HG02884 (cell line): ENCODE data around the gene TSPAN6.

Source experiments
- ATAC-seq: cut with Tn5 transposase; IDR thresholded peaks from one replicate; pipeline ENCODE4 v1.9.1; 2021; ENCODE audit warnings: mild to moderate bottlenecking, moderate library complexity; ENCODE audit not compliant: unreplicated experiment

The TSPAN6 gene, protein sequence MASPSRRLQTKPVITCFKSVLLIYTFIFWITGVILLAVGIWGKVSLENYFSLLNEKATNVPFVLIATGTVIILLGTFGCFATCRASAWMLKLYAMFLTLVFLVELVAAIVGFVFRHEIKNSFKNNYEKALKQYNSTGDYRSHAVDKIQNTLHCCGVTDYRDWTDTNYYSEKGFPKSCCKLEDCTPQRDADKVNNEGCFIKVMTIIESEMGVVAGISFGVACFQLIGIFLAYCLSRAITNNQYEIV

DNA sequence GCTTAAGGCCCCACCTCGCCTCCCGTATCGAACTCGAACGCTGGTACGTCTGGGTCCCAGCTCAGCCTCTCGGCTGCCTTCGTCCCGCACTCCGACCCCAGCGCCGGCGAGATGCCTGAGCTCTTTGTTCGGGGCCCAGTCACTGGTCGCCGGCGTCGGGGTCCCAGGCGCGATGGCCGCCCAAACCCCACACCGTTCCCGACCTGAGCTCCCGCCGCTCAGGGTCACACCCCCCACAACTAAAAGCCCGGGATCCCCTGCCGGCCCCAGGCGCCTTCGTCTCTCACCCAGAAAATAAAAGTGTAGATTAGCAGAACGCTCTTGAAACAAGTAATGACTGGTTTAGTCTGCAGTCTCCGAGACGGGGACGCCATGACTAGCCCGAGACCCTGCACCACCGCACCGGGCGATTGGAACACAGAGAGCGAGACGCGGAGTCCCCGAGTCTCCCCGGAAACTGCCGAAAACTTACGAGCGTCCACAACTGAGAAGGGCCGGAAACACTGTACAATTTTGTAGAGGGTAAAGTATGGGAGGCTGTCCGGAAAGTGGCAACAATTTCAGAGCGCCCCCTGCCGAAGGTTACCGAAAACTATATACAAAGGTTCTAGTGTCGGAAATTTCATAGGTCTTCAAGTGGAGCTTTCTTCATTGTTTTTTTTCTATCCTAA lies at the start of gene TSPAN6:
Gene TSPAN6, minus strand, starts transcription at position 486 of the 671 bp plus-strand sequence. Its CDS starts 112 bp downstream, at position 374.
- peak; percentile 98 for ATAC-seq

DNA sequence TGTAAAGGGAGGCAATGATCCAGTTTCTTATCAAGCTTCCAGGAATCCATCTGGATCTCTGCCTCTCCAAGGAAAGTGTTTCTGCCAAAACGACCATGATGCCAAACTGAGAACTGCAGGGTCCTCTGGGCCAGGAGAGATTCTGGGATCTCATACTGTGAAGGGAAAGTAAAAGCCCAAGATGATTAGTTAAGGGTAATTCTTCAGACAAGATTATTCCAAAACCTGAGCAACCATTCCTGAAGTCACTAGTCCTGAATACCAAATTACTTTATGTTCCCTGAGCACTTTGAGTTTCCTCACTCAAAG lies 49.3 kb upstream of the TSPAN6 start:
- ATAC-seq: no peak

DNA sequence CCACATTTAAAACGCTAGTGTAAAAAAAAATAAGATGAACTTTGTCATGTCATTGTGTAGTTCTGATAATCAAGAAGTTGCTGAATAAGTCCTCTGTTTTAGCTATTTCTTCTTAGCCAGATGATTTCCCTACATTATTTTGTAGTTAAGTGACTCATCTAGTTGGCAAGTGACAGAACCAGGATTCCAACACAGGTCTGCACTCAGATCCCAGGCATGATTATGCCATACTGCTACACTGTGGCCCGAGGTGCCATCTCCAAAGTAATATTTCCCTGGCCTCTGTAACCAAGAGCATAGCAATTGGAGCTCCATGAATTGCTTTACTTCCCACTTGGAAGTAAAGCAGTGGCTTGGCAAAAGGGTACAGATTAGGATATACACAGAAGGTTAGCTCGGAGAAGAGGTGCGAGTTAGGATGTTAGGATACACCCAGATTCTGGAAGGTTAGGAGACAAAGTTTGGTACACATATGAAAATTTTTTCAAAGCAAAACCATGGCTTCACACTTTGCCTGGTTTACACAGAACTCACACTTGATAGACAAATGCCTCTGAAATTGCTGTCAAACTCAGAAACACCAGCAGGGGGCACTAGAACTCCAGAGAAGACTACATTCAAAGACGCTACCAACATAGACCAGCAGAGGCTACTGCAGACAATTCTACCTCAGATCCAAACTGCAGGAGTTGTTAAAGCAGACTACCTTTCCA lies 48.8 kb upstream of the TSPAN6 start:
- ATAC-seq: no peak

DNA sequence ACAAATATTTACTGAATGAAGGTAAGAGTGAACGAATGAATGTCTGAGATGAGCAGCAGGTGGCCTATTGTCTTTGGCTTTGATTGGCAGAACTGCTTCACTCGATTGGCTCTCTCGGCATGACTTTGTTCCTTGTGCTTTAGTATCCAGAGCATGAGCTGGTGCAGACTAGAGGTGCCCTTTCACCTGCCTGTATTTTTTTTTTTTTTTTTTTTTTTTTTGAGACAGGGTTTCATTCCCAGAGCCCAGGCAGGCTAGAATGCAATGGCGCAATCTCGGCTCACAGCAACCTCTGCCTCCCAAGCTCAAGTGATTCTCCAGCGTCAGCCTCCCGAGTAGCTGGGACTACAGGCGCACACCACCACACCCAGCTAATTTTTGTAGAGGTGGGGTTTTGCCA lies 46.3 kb upstream of the TSPAN6 start:
- no peak for ATAC-seq

DNA sequence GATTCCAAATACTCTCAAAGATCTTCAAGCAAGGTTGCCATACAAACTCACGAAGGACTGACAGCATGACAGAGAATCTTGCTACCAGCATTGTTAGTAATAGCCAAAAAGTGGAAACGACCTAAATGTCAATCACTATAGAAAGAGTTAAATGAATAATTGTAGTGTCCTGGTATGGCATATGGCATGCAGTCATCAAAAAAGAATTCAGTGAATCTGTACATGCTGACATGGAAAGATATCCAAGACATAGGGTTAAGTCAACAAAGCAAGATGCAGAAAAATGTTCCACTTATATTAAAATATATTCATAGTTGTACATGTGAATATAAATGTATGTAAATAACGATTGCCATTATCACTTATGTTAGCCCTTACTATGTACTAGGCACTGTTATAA lies 45.0 kb upstream of the TSPAN6 start:
- ATAC-seq: no peak

DNA sequence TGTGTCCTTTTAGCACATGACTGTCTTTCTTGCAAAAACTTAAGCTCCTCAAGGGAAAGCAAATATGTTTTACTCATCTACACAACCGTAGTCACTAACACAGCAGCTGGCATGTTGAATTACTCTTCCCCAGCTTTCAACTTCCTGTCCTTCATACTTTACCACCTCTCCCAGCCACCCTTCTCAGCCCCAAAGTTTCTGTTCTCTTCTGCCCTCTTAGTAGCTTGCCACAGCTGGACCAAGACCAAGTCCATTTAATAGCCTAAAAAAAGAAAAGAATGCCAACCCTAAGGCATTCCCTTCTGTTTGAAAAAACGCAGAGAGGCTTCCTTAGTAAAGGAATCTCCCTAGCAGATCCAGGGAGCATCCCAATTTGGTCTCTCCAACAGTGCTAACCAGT lies 44.1 kb upstream of the TSPAN6 start:
- no peak for ATAC-seq

DNA sequence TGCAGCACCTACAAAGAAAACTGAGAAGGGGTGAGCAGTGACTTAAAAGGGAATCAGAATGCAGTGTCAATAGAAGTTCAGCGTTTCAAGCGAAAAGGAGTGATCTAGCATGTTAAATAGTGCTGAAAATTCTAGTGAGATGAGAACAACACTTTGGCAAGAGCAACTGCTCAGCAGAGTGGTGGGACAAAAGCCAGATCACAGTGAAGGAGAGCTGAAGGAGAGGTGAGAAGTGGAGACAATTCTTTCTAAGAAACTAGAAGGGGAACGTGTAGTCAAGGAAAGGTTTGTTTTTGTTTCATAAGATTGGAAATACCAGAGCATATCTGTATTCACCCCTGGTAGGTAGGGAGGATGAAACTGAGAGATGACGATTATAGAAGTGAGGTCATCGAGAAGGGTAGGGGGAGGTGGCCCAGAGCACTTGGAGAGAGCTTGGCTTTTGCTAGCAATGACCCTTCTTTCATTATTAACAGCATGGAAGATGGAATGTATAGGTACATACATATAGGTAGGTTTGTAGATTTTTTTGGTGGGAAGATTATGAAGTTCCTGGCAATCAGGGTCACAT lies 41.1 kb upstream of the TSPAN6 start:
- ATAC-seq: no peak

DNA sequence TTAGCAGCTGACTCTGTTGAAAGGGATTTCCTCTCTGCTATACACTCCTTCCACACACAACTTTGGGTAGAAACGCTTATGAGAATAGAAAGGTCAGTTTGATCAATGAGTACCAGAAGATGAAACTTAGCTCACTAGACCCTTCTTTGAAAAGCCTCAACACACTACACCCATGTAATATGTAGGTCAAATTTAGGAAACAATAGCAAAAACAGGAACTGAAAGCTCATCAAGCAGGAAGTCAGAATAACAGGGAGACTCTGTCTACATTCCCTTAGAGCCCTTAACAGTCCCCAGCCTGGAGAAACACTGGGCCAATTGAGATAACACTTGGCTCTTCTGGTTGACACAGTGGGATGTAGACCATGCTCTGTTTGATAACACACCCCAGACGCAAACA lies 38.1 kb upstream of the TSPAN6 start:
- ATAC-seq: no peak

DNA sequence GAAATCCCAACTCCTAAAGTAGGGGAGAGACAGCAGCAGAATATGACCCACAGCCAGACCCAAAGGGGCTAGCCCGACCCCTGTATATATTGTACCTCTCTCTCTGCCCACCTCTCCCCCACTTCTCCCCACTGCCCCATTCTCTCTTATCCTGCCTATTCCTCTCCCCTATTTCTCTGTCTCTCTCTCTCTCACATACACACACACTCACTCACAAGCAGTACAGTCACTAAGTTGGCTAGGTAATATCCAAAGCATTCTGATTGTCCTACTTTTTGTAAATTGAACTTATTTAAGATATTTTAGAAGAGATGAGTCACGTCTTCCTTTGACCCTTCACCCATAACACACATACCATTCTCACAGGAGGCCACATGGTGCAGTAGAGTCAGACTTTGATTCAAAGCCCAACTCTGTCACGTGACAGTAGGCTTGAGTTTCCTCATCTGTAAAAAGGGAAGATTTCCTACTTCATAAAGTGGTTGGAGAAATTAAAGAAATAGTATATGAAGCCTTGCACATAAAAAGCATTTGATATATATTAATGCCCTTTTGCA lies 36.9 kb upstream of the TSPAN6 start:
- no peak for ATAC-seq

DNA sequence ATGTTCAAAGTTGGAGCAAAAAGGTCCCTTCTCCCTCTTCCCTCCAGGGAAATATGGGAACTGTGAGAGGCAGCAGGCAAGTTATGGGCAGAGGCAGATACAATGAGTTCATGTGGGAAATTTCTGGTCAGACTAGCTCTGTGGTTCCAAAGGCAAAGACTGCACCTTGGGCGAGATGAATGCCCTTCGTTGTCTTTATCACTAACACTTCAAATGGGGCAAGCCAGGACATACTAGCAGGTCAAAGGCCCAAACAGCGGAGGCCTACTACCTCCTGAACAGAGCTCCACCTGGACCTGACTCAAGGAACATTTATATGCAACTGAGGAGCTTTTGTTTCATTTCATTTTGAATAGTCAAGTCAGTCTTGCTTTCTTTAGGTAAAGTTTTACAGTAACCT lies 36.4 kb upstream of the TSPAN6 start:
- no peak for ATAC-seq

DNA sequence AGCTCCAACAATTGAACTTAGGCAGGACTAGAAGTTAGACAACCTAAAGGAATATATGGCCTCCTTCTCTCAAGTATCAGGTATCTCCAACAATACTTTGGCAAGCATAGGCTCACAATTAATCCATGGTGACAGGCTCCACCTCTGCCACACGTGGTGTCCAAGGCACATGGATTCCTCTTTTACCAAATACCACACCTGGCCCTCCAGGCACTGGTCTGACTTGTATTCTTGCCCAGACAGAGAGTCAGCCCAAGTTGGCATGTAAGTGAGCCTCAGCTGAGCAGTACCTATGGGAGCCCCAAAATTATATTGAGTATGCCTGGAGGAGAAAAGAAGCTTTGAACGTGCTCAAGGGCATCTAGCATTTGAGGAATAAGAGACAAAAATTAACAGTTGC lies 27.0 kb upstream of the TSPAN6 start:
- no peak for ATAC-seq

DNA sequence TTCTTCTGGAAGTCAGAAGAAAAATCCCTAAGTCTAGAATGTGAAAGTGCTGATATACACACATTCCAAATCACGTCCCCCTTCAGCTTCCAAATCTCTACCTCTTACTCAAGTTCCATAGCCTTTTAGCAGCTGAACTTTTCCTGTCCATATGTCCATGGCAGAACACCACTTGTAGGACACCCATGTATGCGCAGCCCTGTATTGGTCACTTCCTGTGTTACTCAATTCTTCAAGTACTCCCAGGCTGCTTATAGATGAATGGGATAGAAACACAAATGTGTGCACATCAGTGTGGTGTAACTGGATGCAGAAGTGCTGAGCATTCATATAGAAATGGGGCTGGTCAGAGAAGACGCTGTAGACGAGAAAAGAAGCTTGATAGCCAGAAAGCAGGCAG lies 26.2 kb upstream of the TSPAN6 start:
- no peak for ATAC-seq

DNA sequence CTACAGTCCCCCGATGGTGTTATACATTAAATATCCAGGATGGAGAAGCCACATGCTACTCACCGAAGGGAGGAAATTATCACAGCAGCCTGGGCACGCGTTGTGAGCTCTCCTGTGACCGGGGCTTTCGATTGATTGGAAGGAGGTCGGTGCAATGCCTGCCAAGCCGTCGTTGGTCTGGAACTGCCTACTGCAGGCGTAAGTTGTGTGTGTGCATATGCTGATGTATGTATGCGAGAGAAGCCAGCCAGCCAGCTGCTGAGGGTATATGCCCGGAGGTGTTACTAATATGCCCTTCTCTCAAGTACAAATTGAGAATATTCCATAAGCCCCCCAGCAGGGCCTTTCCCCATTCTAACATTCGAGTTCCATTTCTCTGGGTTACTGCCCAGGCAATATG lies 25.6 kb upstream of the TSPAN6 start:
- ATAC-seq: no peak

DNA sequence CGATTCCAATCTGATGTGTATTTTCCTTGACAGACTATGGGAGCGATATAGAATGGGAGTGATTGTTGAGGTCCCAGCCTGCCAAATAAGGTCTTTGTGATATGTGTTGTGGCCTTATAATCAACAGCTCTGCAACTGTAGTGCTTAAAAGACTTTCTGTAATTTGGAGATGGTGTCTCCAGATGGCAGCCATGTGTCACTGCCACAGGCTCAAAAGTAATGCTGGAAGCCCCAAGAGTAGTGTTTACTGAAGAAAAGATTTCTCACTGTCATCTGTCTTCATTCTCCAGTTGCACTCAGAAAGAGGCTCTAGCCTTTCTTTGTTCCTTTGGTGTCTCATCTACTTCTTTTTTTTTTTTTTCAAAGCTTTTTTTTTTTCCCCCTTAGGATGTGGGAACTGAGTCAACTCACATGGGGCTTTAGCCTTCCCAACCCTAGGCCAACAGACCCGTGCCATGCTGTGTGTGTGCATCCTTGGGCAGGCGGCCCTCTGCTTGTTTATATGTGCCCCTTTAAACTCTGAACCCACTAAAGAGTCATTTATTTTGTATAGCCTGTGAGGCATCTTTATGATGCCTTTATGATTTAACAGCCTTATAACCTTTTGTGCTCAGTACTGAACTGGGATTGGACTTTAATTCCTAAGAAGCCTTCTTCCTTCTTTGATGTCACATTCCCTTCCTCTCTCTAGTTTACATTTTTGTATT lies 23.0 kb upstream of the TSPAN6 start:
- ATAC-seq: no peak

DNA sequence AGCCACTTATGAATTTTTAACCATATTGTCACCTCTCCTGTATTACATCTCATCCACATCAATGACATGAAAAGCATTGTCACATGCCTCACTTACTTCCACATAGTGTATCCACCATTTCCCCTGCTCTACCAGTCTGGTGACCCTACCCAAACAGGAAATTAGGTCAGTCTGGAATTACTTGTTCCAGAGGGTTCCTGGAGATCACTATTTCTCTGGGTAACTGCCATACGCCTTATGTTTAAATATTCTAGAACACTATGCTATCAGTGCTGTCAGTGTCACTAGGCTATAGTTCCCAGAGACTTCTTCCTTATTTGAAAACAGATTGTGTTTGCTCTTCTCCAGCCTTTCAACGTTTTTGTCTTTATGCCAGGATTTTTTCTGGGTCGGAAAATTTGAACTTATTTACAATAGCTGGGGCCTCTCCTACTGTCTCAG lies 22.4 kb upstream of the TSPAN6 start:
- no peak for ATAC-seq

DNA sequence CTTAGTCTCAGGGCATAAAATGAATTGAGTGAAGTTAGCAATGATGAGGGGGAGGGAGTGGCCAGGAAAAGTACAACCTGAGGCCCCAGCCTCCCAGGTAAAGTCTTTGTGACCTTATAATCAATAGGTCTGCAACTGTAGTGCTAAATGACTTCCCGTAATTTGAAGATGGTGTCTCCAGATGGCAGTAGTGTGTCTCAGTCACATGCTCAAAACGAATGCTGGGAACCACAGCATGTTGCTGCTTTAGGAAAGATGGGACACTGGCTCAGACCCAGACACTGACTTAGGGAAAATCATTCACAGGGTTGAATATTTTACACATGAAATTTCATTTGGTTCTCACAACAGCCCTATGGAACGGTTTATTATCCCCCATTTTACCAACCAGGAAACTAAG lies 17.7 kb upstream of the TSPAN6 start:
- no peak for ATAC-seq

DNA sequence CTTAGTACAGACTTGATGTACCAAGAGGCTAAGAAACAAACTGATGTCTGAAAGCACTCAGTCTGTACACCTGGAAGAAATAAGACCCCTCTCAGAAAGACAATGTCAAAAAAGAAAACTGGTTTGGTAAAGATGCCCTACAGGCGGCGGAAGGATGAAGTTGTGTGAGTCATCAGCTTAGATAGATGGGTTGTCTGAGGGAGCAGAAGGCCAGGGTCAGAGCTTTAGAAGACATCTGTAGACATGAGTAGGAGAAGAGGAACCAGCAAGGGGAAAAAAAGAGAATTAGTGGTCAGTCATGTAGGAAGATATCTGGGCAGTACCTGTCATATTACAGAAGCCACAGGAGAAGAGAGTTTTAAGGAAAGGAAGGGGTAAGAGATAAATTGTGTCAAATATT lies 15.7 kb upstream of the TSPAN6 start:
- ATAC-seq: no peak

DNA sequence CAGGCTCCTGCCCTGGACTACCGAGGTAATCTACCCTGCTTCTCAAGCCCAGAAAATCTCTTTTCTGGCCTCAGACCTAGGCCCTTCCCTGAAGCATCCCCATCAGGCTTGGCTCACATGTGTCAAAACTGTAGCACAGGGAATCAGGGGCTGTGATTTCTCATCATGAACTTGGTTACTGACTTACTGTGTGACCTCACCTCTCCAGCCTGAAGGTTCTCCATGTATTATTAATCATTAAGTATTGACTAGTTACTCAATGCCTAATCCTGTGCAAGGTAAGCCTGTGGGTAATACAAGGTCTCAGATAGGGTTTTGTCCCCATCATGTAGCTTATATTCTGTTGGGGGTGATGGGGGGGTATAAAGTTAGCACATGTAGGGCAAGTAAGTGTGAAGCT lies 14.2 kb upstream of the TSPAN6 start:
- no peak for ATAC-seq

DNA sequence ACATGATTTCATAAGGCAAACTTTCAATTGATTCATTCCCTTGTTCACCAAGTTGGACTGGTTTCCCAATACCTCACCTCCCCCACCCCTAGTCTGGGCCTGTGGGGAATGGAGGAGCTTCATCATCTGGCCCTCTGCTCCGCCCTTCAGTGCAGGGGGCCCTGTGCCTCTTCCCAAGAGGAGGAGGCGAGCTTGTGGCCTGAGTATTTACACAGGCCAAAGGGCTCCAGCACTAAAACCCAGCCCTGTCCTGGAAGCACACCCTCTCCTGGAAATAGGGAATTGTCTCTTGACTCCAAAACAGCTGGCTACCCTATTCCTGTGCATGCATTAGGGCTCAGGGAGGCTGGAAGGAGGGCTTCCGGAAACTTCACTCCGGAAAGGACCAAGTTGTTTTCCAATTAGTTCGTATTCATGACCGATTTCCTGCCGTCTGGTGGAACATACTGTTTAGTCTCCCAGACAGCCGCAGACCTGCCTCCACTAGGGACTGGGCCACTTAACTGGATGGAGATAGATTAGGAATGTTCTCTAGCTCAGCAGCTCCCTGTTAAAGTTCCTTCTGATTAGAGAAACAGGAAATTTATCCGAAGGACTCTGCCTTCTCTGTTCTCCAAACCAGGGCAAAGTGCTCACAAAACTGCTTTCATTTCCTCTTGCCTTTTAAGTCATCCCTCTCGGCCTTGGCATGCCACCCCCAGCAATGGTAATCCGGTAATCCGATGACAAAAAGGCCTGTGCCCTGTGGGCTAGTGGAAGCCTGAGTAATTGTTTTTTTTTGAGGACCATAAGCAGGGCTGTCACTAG lies 13.1 kb upstream of the TSPAN6 start:
- no peak for ATAC-seq
